DMS114 treated with DMSO at 0.1 percent for 48 hours (cell line): ENCODE results near the gene RTEL1.
"Not testable (repeated sequence)": the region's sequence is repeated elsewhere in the genome, so short reads cannot be mapped to it uniquely, and the experiment has no call there.

ENCODE experiments used
- DNase-seq: peaks from one replicate; lab custom pipeline; 2025; ENCODE audit not compliant: unreplicated experiment; lab: John Stamatoyannopoulos, UW

The RTEL1 gene

DNA sequence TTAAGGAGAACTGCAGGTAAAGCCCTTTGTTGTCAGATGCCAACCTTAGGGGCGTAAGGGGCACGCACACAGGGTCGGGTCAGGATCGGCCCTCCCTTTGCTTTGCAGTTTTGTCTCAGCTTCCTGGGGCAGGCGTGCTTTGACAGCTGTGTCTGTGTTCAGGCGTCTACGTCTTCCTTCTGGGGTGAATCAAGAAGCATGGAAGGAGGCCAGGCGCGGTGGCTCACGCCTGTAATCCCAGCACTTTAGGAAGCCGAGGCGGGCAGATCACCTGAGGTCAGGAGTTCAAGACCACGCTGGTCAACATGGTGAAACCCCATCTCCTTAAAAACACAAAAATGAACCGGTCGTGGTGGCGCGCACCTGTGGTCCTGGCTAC, 51.0 kb downstream of the RTEL1 start:
- no peak for DNase-seq

DNA sequence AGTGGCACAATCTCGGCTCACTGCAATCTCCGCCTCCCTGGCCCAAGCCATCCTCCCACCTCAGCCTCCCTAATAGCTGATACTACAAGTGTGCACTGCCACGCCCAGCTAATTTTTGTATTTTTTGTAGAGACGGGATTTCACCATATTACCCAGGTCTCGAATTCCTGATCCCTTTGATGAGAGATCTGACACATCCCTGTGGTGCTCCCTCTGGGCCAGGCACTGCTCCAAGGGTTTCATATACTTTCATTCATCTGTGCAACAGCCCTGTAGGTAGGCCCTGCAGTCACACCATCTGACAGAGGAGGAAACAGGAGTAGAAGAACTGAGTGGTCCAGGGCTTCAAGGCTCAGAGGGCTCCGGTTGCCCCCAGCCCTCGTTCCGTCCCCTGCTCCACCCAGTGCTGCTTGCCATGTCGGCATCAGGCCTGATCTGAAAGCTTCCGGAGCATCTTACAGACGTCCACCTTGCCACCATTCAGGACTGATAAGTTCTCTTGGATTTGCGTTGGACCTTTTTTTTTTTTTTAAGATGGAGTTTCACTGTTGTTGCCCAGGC, 53.1 kb downstream of the RTEL1 start:
- no peak for DNase-seq

DNA sequence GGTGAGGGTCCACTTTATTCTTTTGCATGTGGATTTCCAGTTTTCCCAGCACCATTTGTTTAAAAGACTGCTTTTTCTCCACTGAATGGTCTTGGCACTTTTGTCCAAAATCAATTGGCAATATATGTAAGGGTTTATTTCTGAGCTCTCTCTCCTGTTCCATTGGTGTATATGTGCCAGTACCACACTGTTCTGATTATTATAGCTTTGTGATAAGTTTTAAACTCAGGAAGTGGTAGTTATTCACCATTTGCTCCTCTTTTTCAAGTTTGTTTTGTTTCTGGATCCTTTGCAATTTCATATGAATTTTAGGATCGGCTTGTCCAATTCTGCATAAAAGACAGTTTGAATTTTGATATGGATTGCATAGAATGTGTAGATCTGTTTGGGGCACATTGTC, 54.1 kb downstream of the RTEL1 start:
- DNase-seq: no peak

DNA sequence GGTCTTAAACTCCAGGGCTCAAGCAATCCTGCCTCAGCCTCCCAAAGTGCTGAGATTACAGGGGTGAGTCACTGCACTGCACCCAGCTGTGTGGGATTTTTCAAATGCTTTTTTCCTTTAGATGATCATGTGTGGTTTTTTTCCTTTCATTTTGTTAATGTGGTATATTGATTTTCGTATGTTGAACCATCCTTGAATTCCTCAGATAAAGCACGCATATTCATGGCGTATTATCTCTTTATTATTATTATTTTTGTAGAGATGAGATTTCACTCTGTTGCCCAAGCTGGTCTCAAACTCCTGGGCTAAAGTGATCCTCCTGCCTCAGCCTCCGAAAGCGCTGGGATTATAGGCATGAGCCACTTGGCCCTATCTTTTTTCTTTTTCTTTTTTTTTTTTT, 56.7 kb downstream of the RTEL1 start:
- DNase-seq: no peak

DNA sequence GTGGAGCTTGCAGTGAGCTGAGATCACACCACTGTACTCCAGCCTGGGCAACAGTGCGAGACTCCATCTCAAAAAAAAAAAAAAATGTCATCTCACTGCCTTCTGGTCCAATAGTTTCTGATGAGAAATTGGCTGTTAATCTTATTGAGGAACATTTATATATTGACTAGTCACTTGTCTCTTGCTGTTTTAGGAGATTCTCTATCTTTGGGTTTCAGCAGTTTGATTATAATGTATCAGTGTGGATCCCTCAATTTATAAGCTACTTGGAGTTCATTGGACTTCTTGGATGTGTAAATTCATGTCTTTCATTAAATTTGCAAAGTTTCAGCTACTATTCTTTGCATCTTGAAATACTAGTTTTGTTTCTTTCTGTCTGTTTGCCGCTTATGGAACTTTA, 60.9 kb downstream of the RTEL1 start:
- DNase-seq: no peak

DNA sequence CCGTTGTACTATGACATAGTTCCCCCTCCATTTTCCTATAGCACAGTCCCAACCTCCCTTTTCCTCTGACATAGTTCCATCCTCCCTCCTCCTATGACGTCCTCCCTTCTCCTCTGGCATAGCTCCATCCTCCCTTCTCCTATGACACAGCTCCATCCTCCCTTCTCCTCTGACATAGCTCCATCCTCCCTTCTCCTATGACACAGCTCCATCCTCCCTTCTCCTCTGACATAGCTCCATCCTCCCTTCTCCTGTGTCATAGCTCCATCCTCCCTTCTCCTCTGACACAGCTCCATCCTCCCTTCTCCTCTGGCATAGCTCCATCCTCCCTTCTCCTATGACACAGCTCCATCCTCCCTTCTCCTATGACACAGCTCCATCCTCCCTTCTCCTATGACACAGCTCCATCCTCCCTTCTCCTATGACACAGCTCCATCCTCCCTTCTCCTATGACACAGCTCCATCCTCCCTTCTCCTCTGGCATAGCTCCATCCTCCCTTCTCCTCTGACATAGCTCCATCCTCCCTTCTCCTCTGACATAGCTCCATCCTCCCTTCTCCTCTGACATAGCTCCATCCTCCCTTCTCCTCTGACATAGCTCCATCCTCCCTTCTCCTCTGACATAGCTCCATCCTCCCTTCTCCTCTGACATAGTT, 65.0 kb downstream of the RTEL1 start:
- DNase-seq: not testable (repeated sequence)

DNA sequence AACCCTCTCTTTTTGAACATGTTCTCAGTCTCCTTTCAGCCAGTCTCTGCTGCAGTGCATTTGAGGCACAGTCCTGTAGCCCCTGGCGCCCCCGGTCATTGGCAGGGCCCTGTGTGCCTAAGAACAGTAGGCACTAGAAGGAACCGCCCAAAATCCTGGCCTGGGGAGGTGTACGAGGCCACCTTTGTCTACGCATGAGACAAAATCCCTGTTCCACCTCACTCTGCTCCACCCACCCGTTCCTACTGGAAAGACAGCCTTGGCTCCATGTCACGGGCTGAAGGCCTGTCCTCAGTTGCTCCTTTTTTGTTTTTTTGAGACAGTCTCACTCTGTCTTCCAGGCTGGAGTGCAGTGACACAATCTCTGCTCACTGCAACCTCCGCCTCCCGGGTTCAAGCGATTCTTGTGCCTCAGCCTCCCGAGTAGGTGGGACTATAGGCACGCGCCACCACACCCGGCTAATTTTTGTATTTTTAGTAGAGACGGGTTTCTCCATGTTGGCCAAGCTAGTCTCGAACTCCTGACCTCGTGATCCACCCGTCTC, 72.1 kb downstream of the RTEL1 start:
- not testable (repeated sequence) for DNase-seq

DNA sequence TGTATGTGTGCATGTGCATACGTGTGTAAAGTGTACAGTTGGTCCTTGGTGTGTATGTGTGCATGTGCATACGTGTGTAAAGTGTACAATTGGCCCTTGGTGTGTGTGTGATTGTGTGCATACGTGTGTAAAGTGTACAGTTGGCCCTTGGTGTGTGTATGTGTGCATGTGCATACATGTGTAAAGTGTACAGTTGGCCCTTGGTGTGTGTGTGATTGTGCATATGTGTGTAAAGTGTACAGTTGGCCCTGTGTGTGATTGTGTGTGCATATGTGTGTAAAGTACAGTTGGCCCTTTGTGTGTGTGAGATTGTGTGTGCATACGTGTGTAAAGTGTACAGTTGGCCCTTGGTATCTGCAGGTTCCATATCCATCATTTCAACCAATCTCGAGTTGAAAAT, 73.3 kb downstream of the RTEL1 start:
- DNase-seq: no peak

DNA sequence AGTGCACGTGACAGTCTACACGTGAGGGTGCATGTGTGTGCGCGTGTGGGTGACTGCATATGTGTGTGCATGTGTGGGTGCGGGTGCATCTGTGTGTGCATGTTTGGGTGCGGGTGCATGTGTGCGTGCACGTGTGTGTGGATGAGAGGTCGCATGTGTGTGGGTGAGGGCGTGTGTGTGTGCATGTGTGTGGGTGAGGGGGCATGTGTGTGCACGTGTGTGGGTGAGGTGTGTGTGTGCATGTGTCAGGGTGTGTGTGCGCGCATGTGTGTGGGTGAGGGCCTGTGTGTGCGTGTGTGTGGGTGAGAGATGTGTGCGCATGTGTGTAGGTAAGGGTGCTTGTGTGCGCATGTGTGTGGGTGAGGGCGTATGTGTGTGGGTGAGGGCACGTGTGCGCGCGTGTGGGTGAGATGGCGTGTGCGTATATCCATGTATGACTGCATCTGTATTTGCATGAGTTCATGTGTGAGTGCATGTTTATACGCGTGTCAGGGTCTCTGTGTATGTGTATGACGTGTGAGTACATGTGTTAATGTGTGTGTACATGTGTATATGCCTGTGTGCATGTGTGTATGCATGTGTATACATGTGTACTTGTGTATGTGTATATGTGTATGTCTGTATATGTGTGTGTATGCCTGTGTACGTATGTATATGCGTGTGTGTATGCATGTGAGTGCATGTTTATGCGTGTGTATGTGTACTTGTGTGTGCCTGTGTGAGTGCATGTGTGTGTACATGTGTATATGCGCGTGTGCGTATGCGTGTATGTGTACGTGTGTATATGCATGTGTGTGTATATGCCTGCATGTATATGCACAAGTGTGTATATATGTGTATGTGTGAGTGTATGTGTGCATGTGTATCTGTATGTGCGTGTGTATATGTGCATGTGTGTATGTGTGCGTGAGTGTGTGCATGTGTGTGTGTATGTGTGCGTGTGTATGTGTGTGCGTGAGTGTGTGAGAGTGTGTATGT, 74.3 kb downstream of the RTEL1 start:
- DNase-seq: no peak

DNA sequence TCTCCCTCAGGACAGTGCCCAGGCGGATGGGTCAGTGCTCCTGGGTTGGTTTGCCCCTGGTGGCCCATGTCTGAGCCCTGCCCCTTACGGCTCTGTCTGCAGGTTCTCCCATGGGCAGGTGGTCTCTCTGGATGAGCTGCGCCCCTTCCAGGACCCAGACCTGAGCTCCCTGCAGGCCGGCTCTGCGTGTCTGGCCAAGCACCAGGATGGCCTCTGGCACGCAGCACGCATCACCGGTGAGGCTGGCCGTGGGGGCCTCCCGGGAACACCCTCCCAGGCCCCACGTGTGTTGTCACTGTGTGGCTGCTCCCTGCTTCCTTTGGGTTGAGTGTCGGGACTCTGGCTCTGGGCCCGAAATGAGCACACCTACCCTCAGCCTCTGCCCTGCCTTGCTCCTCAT, 75.0 kb downstream of the RTEL1 start:
- no peak for DNase-seq

DNA sequence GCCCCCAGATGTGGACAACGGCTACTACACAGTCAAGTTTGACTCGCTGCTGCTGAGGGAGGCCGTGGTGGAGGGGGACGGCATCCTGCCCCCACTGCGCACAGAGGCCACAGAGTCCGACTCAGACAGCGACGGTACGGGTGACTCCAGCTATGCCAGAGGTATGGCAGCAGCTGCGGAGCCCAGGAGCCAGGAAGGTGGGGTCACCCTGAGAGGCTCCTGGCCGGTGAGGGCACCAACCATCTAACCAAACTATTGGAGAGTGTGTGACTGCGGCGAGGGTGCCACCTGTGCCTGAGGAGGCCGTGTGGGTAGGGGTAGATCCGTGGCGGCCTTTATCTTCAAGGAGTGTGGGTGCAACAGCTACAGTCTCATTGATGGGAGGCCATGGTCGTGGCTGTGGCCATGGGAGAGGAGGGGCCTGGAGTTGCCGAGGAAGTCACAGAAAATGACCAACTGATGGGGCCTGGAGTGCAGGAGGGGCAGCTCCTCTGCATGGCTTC, 75.5 kb downstream of the RTEL1 start:
- DNase-seq: no peak

DNA sequence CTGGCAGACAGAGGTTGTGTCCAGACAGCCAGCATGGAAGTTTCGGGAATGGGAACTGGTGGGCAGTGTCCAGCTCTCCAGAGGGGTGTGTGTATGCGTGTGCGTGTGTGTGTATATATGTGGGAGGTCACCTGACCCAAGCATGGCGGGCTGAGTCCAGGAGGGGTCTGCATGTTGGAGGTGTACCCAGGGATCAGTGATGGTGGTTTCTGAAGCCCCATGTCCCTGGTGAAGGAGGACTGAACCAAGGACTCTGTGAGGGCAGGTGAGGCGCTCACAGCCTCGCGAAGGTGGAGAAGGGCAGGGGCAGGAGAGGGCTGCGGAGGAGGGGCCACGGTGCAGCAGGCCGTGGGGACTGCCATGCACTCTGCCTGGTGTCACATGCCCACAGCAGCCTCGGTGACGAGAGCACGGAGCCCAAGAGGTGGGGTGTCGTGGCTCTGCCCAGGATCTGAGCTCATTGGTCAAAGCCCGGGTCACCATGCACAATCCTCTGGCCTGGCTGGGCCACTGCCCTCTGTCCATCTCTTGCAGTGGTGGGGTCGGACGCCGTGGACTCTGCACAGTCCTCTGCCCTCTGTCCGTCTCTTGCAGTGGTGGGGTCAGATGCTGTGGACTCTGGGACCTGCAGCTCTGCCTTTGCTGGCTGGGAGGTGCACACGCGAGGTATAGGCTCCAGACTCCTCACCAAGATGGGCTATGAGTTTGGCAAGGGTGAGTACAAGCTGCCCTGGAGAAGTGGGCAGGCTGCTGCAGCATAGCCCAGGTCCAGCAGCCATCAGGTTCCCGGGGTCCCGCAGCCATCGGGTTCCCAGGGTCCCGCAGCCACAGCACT, 76.2 kb downstream of the RTEL1 start:
- DNase-seq: no peak

DNA sequence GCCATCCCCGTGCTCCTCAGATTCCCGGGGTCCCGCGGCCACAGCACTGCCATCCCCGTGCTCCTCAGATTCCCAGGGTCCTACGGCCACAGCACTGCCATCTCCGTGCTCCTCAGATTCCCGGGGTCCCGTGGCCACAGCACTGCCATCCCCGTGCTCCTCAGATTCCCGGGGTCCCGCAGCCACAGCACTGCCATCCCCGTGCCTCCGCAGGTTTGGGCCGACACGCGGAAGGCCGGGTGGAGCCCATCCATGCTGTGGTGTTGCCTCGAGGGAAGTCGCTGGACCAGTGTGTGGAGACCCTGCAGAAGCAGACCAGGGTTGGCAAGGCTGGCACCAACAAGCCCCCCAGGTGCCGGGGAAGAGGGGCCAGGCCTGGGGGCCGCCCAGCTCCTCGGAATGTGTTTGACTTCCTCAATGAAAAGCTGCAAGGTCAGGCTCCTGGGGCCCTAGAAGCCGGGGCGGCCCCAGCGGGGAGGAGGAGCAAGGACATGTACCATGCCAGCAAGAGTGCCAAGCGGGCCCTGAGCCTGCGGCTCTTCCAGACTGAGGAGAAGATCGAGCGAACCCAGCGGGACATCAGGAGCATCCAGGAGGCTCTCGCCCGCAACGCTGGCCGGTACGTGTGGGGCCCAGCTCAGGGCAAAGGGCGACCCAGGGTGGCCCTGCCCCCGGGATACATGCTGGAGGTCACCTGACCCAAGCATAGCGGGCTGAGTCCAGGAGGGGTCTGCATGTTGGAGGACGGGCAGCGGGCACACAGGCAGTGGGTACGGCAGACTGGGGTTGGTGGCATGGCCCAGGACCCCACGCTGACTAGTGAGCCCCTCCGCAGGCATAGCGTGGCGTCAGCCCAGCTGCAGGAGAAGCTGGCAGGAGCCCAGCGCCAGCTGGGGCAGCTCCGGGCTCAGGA, 77.1 kb downstream of the RTEL1 start:
- no peak for DNase-seq

DNA sequence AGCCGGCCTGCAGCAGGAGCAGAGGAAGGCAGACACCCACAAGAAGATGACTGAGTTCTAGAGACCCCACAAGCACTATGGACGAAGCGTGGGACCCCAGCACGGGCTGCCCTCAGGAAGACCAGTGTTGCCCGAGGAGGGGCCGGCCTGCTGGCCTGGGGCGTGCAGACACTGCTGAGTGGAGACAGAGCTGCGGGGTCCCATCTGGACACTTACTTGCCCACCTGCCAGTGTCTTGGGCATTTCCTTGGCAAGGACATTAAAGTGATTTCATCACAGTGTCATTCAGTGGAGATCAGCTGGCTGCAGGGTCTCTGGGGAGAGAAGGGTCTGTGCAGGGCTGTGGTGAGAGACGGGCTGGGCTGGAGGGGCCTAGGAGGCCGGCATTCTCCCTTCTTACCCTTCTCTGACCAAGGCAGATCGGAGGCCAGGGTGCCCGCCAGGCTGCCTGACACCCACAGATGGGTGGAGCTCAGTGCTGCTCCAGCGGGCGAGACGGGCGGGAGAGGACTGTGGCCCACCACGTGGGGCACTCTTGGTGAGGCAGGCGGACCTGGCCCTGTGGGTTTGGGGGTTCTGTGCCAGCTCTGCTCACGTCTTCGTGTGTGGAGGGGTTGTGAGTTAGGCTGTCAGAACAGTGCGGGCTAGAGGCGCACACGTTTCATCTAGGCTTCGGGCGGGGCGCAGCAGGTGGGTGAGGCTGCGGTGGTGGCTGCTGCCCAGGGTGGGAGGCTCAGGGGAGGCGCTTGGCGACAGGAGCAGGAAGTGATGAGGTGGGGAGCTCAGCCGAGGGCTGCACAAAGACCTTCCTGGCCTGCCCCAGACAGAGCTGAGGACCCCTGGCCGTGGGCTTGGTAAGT, 78.0 kb downstream of the RTEL1 start, which contains the start of gene LIME1:
LIME1 (plus strand) TSS at position 806 of the 860 bp plus-strand sequence. CDS start 886 bp downstream, outside the sequence.
- DNase-seq: no peak

DNA sequence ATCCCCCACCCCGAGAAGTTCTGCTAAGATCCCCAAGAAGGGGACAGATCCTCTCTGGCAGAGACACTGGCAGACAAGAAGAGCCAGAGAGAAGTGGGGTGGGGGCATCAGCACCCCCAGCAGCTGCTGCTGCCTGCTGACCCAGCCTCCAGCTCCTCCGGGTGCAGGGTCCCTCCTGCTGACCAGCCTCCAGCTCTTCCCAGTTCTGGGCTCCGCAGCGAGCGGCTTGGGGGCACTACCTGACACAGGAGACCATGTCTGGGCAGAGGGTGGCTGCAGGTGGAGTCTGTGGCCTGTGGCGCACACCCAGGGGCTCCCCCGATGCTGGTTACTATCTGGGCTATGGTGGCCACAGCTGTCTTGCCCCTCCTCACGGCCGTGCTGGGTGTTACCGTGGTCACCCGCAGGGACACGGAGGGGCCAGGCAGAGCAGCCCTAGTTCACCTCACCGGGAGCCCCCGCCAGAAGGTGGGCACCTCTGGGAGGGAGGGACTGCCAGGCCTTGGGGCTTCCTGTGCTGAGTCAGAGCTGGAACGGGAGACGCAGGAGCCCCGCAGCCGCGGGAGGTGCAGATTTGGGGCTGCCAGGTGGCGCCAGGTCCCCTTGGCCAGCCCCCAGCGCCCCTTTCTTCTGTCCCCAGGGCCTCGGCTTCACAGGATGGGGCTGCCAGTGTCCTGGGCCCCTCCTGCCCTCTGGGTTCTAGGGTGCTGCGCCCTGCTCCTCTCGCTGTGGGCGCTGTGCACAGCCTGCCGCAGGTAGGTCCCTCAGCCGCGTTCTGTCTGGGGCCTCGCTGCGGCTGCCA, 79.0 kb downstream of the RTEL1 start:
- DNase-seq: no peak

DNA sequence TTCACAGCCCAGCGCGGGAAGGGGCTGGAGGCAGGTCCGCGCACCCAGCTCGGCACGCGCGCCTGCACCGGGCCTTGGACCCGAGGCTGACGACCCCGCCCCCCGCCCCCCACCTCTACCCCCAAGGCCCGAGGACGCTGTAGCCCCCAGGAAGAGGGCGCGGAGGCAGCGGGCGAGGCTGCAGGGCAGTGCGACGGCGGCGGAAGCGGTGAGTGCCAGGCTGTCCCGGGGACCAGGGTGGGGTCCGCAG, 79.5 kb downstream of the RTEL1 start:
- DNase-seq: no peak

DNA sequence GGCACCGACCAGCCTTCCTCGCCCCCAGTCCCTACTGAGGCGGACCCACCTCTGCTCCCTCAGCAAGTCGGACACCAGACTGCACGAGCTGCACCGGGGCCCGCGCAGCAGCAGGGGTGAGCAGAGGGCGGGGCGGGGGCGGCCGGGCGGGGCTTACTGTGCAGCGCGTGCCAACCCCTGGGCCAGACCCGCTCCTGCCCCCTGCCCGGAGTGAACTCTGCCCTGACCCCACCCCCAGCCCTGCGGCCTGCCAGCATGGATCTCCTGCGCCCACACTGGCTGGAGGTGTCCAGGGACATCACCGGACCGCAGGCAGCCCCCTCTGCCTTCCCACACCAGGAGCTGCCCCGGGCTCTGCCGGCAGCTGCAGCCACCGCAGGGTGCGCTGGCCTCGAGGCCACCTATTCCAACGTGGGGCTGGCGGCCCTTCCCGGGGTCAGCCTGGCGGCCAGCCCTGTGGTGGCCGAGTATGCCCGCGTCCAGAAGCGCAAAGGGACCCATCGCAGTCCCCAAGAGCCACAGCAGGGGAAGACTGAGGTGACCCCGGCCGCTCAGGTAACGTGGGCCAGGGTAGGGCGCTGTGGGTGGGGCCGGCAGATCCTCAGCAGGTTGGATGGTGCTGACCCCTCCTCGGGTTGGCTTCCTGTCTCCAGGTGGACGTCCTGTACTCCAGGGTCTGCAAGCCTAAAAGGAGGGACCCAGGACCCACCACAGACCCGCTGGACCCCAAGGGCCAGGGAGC, 80.0 kb downstream of the RTEL1 start:
- no peak for DNase-seq
